HL-60 (cell line): ENCODE measurements around the gene RHOT2.
A peak's percentile ranks its signal among the peaks of the same experiment; 100 is the strongest.

Experiments
- DNase-seq, 2 experiments: peaks; one replicate each; pipeline ENCODE4 v3.0.0-alpha.2; 2010 to 2020; ENCODE audit warnings: low read depth in 1 of 2, low spot score in 1 of 2
- H3K27ac ChIP-seq: fragments of 250-450 bp; sonication (Bioruptor Pico); replicated peaks from 2 replicates; pipeline ENCODE4 v1.5.1; 2020; ENCODE audit warnings: mild to moderate bottlenecking, moderate library complexity
- H3K27me3 ChIP-seq: fragments of 250-450 bp; sonication (Bioruptor Pico); 2 replicates; pipeline ENCODE4 v1.5.1; 2021; ENCODE audit warnings: mild to moderate bottlenecking, moderate library complexity; ENCODE audit not compliant: insufficient read depth, poor library complexity, severe bottlenecking
- H3K4me3 ChIP-seq: replicated peaks from 2 replicates; pipeline ENCODE4 v1.5.1; 2011; ENCODE audit warnings: mild to moderate bottlenecking, control low read depth, low read length; ENCODE audit not compliant: insufficient read depth
- GABPA ChIP-seq: IDR thresholded peaks from 2 replicates; pipeline ENCODE4 v1.6.1; 2012; ENCODE audit warnings: low read depth
- POLR2AphosphoS5 ChIP-seq: IDR thresholded peaks from 2 replicates; pipeline ENCODE4 v1.6.1; 2012; ENCODE audit warnings: low read depth
- SPI1 ChIP-seq: IDR thresholded peaks from 2 replicates; pipeline ENCODE4 v1.6.1; 2012; ENCODE audit warnings: low read depth, mild to moderate bottlenecking, borderline replicate concordance
- TF ChIP-seq, protein P1 (sequence below): IDR thresholded peaks from 2 replicates; pipeline ENCODE4 v1.6.1; 2012; ENCODE audit warnings: low read depth; ENCODE audit not compliant: insufficient replicate concordance
- TF ChIP-seq, protein P2 (sequence below): IDR thresholded peaks from one replicate; pipeline ENCODE4 v1.5.1; 2011; ENCODE audit warnings: low read length, control low read depth, inconsistent platforms; ENCODE audit not compliant: insufficient read depth

The RHOT2 gene

DNA sequence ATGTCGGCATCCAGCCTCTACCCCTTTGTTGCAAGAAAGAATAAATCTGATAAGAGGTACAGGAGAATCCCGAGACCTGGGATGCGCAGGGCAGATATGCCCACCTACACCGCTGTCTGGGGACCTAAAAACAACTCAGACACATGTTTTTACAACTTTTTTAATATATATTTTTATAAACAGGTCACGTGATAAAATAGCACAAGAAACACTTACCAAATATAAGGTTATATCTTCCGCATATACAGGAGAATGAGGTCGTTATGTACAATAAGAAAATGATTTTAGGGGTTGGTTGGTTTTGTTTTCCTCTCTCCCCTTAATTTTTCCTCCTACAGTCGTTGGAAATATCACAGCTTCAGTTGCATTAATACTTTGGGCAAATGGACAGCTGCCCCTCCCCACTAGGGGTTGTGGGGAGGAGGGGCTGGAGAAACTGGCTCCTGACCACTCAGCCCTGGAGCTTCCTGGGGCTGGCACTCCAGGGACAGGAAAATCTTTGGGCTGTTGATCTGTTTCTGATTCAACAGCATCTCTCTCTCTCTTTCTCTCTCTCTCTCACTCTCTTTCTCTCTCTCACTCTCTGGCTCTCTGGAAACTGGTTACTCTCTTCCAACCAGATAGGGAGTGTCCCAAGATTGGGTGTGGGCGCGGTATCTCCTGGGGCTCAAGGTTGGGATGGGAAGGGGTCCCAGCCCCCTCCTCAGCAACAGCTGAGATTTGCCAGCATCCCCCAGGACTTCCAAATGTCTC is 24.6 kb downstream of the RHOT2 start:
- Histone ChIP-seq H3K4me3 (no peak overlapping the region), H3K27me3 (peaks cover 36% of the 10 kb centered on the region), H3K27ac (no peak overlapping the region)
- TF ChIP-seq GABPA: no peak
- TF ChIP-seq, protein P1, sequence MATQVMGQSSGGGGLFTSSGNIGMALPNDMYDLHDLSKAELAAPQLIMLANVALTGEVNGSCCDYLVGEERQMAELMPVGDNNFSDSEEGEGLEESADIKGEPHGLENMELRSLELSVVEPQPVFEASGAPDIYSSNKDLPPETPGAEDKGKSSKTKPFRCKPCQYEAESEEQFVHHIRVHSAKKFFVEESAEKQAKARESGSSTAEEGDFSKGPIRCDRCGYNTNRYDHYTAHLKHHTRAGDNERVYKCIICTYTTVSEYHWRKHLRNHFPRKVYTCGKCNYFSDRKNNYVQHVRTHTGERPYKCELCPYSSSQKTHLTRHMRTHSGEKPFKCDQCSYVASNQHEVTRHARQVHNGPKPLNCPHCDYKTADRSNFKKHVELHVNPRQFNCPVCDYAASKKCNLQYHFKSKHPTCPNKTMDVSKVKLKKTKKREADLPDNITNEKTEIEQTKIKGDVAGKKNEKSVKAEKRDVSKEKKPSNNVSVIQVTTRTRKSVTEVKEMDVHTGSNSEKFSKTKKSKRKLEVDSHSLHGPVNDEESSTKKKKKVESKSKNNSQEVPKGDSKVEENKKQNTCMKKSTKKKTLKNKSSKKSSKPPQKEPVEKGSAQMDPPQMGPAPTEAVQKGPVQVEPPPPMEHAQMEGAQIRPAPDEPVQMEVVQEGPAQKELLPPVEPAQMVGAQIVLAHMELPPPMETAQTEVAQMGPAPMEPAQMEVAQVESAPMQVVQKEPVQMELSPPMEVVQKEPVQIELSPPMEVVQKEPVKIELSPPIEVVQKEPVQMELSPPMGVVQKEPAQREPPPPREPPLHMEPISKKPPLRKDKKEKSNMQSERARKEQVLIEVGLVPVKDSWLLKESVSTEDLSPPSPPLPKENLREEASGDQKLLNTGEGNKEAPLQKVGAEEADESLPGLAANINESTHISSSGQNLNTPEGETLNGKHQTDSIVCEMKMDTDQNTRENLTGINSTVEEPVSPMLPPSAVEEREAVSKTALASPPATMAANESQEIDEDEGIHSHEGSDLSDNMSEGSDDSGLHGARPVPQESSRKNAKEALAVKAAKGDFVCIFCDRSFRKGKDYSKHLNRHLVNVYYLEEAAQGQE: no peak
- TF ChIP-seq, protein P2, sequence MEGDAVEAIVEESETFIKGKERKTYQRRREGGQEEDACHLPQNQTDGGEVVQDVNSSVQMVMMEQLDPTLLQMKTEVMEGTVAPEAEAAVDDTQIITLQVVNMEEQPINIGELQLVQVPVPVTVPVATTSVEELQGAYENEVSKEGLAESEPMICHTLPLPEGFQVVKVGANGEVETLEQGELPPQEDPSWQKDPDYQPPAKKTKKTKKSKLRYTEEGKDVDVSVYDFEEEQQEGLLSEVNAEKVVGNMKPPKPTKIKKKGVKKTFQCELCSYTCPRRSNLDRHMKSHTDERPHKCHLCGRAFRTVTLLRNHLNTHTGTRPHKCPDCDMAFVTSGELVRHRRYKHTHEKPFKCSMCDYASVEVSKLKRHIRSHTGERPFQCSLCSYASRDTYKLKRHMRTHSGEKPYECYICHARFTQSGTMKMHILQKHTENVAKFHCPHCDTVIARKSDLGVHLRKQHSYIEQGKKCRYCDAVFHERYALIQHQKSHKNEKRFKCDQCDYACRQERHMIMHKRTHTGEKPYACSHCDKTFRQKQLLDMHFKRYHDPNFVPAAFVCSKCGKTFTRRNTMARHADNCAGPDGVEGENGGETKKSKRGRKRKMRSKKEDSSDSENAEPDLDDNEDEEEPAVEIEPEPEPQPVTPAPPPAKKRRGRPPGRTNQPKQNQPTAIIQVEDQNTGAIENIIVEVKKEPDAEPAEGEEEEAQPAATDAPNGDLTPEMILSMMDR: no peak
- TF ChIP-seq SPI1: no peak
- TF ChIP-seq POLR2AphosphoS5: no peak
- no peak for DNase-seq

DNA sequence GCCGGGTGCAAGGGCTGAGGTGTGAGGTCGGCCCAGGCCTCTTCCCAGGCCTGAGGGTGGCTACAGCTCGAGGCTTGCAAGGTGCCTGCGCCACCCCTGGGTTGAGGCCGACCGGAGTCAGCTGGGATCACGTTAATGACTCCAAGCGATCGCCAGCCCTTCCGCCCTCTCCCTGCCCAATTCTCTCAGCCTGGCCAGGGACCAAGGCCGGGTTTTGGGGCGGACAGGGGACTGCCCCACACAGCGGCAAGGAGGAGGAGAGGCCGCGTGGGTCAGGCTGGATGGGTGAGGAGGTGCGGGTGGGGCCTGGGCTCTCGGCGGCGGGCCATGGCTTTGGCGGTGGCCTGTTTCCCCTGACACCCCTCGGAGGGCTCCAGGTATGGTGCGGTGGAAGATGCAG is 25.4 kb downstream of the RHOT2 start:
- H3K27me3 ChIP-seq: peaks cover 36% of the 10 kb centered on the region

DNA sequence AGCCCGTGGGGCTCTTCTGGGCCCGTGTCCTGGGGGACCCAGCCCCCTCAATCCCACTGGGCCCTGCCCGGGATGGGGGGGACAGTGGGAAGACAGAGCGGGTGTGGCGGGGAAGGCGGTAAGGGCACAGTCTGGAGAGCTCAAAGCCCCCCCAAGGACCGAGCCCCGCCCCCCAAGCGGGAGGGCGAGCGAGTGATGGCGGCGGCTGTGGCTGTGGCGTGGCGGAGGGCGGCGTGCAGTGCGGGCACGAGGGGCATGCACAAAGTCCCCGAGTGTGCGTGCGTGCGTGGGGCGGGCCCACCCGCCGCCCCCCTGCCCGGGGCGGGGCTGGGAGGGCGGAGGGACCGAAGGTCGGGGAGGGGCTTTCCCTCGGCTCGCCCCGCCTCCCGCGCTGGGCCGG is 25.8 kb downstream of the RHOT2 start:
- Histone ChIP-seq H3K27ac (no peak overlapping the region), H3K27me3 (peaks cover 36% of the 10 kb centered on the region), H3K4me3 (no peak overlapping the region)
- TF ChIP-seq, protein P1: no peak
- TF ChIP-seq, protein P2: no peak
- DNase-seq: no peak

More for the DNA sequence above, 25.4 kb downstream of the RHOT2 start:
- no peak overlapping the region for H3K27ac ChIP-seq
- TF ChIP-seq, protein P1: no peak
- no peak for TF ChIP-seq GABPA
- peak; percentile 26 for TF ChIP-seq POLR2AphosphoS5
- no peak overlapping the region for H3K4me3 ChIP-seq
- no peak for DNase-seq
